Neuron (in vitro differentiated cells): ENCODE measurements around the gene CFC1.
"Not testable (repeated sequence)": the region's sequence is repeated elsewhere in the genome, so short reads cannot be mapped to it uniquely, and the experiment has no call there.

Source experiments
- H2AFZ ChIP-seq: one replicate; pipeline ENCODE4 v1.6.1; 2013; ENCODE audit warnings: low read depth, mild to moderate bottlenecking, inconsistent platforms, low read length, moderate library complexity
- H3K27me3 ChIP-seq: one replicate; pipeline ENCODE4 v1.6.1; 2013; ENCODE audit warnings: low read length; ENCODE audit not compliant: insufficient read depth
- H3K36me3 ChIP-seq: one replicate; pipeline ENCODE4 v1.6.1; 2013; ENCODE audit warnings: low read length; ENCODE audit not compliant: insufficient read depth
- H3K4me1 ChIP-seq: one replicate; pipeline ENCODE4 v1.6.1; 2013; ENCODE audit warnings: low read length; ENCODE audit not compliant: insufficient read depth
- H3K4me3 ChIP-seq: 2 replicates; pipeline ENCODE4 v1.5.1; 2013; ENCODE audit warnings: mild to moderate bottlenecking, low read length, moderate library complexity
- H3K9me3 ChIP-seq: one replicate; pipeline ENCODE4 v1.6.1; 2013; ENCODE audit warnings: low read length

CFC1 gene

GRCh38 chr2:130594011-130594410 is 5.4 kb downstream of the CFC1 start:
- H3K4me1 ChIP-seq, H3K27me3 ChIP-seq, H2AFZ ChIP-seq, H3K36me3 ChIP-seq, H3K9me3 ChIP-seq, H3K4me3 ChIP-seq: not testable (repeated sequence)

GRCh38 chr2:130592791-130593414 is 6.5 kb downstream of the CFC1 start:
- not testable (repeated sequence) for H3K4me3 ChIP-seq, H3K9me3 ChIP-seq, H3K27me3 ChIP-seq, H3K4me1 ChIP-seq, H2AFZ ChIP-seq, H3K36me3 ChIP-seq

- H3K4me3 ChIP-seq, H3K27me3 ChIP-seq, H3K36me3 ChIP-seq, H3K9me3 ChIP-seq, H3K4me1 ChIP-seq, H2AFZ ChIP-seq: not testable (repeated sequence)
Measured at GRCh38 chr2:130590842-130591359, 8.5 kb downstream of the CFC1 start.

GRCh38 chr2:130590170-130590841 is 9.1 kb downstream of the CFC1 start:
- not testable (repeated sequence) for H3K4me1 ChIP-seq, H3K36me3 ChIP-seq, H3K27me3 ChIP-seq, H3K4me3 ChIP-seq, H3K9me3 ChIP-seq, H2AFZ ChIP-seq

- H3K9me3 ChIP-seq, H3K27me3 ChIP-seq, H3K4me1 ChIP-seq, H2AFZ ChIP-seq, H3K4me3 ChIP-seq, H3K36me3 ChIP-seq: not testable (repeated sequence)
Measured at GRCh38 chr2:130588688-130589458, 10.5 kb downstream of the CFC1 start.

- H3K36me3 ChIP-seq, H3K4me1 ChIP-seq, H3K9me3 ChIP-seq, H3K4me3 ChIP-seq, H2AFZ ChIP-seq, H3K27me3 ChIP-seq: not testable (repeated sequence)
Measured at GRCh38 chr2:130584726-130585125, 14.6 kb downstream of the CFC1 start.

- not testable (repeated sequence) for H3K27me3 ChIP-seq, H3K9me3 ChIP-seq, H3K36me3 ChIP-seq, H2AFZ ChIP-seq, H3K4me3 ChIP-seq, H3K4me1 ChIP-seq
Measured at GRCh38 chr2:130583582-130583981, 15.8 kb downstream of the CFC1 start.

- H3K27me3 ChIP-seq, H3K4me1 ChIP-seq, H3K36me3 ChIP-seq, H3K4me3 ChIP-seq, H3K9me3 ChIP-seq, H2AFZ ChIP-seq: not testable (repeated sequence)
Measured at GRCh38 chr2:130582970-130583369, 16.4 kb downstream of the CFC1 start.

- not testable (repeated sequence) for H3K4me3 ChIP-seq, H3K4me1 ChIP-seq, H3K9me3 ChIP-seq
Measured at GRCh38 chr2:130581491-130581890, 17.9 kb downstream of the CFC1 start.

GRCh38 chr2:130579121-130579520 is 20.3 kb downstream of the CFC1 start:
- H3K9me3 ChIP-seq, H3K36me3 ChIP-seq, H3K4me1 ChIP-seq, H3K27me3 ChIP-seq, H3K4me3 ChIP-seq, H2AFZ ChIP-seq: not testable (repeated sequence)

More at GRCh38 chr2:130581491-130581890, 17.9 kb downstream of the CFC1 start:
- H2AFZ ChIP-seq, H3K27me3 ChIP-seq, H3K36me3 ChIP-seq: not testable (repeated sequence)

- not testable (repeated sequence) for H3K9me3 ChIP-seq, H3K4me1 ChIP-seq, H3K27me3 ChIP-seq, H2AFZ ChIP-seq, H3K4me3 ChIP-seq, H3K36me3 ChIP-seq
Measured at GRCh38 chr2:130577559-130577958, 21.8 kb downstream of the CFC1 start.

- not testable (repeated sequence) for H2AFZ ChIP-seq, H3K9me3 ChIP-seq, H3K36me3 ChIP-seq, H3K4me3 ChIP-seq, H3K4me1 ChIP-seq, H3K27me3 ChIP-seq
Measured at GRCh38 chr2:130576209-130576784, 23.1 kb downstream of the CFC1 start.

- H3K4me3 ChIP-seq, result not testable (repeated sequence)
Measured at GRCh38 chr2:130574230-130574629, 25.1 kb downstream of the CFC1 start.

More at GRCh38 chr2:130574230-130574629, 25.1 kb downstream of the CFC1 start:
- not testable (repeated sequence) for H2AFZ ChIP-seq, H3K4me1 ChIP-seq, H3K27me3 ChIP-seq, H3K9me3 ChIP-seq, H3K36me3 ChIP-seq
